ENCODE results near the gene CDK5RAP3. TPM values are rescaled to one million over a fixed set of nuclear protein-coding genes. Genes with fewer than 3 reads are reported as not detected.
"Not testable (repeated sequence)": the region's sequence is repeated elsewhere in the genome, so short reads cannot be mapped to it uniquely, and the experiment has no call there.

The CDK5RAP3 gene
- total RNA-seq, 3 donors from 2014 or later: 145 to 159 (median 156) TPM

DNA sequence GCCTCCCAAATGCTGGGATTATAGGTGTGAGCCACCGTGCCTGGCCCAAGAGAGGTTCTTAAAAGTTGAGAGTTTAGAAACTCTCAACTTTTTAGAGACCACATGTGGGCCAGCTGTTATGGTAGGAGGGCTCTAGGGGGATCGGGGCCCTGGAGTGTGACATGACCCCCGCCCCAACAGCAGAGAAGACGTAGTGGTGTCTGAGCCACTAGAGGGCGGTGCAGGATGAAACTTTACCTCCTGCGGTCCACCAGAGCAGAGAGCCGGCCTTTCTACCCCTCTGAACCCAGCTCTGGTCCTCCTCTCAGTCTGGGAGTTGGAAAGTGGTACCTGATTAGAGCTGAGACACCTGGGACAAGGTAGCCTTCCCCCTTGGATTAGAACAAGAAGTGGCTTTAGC, 7.4 kb downstream of the CDK5RAP3 start:
- ATAC-seq (peak; percentile 78 to 82), DNase-seq (peak; percentile 32)
- Mint-ChIP-seq H3K4me1 (ENCODE audit: low read depth) (peaks cover 9% of the 10 kb centered on the region), H3K27me3 (ENCODE audit: low read depth) (no peaks in the 10 kb centered on the region), H3K9me3 (no peaks in the 10 kb centered on the region), H3K36me3 (ENCODE audit: insufficient read depth) (peaks cover 30% of the 10 kb centered on the region), H3K4me3 (no peak overlapping the region)

DNA sequence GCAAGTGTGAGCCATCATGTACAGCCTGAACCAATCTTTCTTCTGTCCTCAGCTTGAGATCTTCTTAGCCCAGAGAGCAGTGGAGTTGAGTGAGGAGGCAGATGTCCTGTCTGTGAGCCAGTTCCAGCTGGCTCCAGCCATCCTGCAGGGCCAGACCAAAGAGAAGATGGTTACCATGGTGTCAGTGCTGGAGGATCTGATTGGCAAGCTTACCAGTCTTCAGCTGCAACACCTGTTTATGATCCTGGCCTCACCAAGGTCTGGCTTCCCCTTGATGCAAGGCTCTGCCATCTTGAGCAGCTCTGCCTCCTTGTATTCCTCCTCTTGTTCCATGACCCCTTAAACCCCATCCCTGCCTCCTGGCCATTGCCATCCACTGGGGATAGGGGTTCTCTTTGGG, 9.6 kb downstream of the CDK5RAP3 start:
- no peaks in the 10 kb centered on the region for H3K9me3 Mint-ChIP-seq
- DNase-seq (no peak), ATAC-seq (no peak)
- peaks cover 7% of the 10 kb centered on the region for H3K4me1 Mint-ChIP-seq (ENCODE audit: low read depth)
- H3K4me3 Mint-ChIP-seq: no peak overlapping the region
- peaks cover 33% of the 10 kb centered on the region for H3K36me3 Mint-ChIP-seq (ENCODE audit: insufficient read depth)
- no peaks in the 10 kb centered on the region for H3K27me3 Mint-ChIP-seq (ENCODE audit: low read depth)

- ATAC-seq (no peak), DNase-seq (no peak)
- Mint-ChIP-seq H3K4me1 (ENCODE audit: low read depth) (peaks cover 7% of the 10 kb centered on the region), H3K4me3 (no peak overlapping the region), H3K9me3 (no peaks in the 10 kb centered on the region), H3K36me3 (ENCODE audit: insufficient read depth) (peaks cover 29% of the 10 kb centered on the region), H3K27me3 (ENCODE audit: low read depth) (no peaks in the 10 kb centered on the region)
These were observed 10.5 kb downstream of the CDK5RAP3 start for GRCh38 chr17:47981462-47981861.

DNA sequence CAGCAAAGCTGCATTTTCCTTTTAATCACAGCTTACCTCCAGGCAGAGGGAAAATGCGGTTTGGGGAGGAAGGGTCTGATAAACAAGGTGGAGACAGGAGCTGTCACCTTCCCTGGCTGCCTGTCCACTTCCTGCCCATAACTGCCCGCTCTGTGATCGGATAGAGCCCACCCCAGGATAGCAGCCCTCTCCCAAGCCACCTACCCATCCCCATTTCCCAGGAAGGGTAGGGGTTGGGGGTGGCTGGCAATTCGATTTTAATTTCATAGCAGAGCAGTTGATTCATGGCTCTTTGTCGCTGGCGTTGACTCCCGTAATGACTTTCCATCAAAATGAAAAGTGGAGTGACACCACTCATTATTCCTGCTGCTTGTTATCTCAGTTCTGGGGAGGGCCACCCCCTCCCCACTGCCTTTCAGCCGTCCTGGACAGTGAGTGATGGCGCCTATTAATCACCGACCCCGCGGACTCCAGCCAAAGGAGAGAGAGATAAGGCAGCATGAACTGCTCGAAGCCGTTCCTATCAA, 11.2 kb downstream of the CDK5RAP3 start:
- Mint-ChIP-seq H3K4me1 (ENCODE audit: low read depth) (peaks cover 7% of the 10 kb centered on the region), H3K36me3 (ENCODE audit: insufficient read depth) (peaks cover 27% of the 10 kb centered on the region)
- no peak for DNase-seq

GRCh38 chr17:47982645-47983390, 11.9 kb downstream of the CDK5RAP3 start:
- Mint-ChIP-seq H3K36me3 (ENCODE audit: insufficient read depth) (peaks cover 24% of the 10 kb centered on the region), H3K4me3 (no peak overlapping the region), H3K27me3 (ENCODE audit: low read depth) (no peaks in the 10 kb centered on the region), H3K9me3 (no peaks in the 10 kb centered on the region), H3K4me1 (ENCODE audit: low read depth) (peaks cover 7% of the 10 kb centered on the region)
- no peak for DNase-seq
- ATAC-seq: no peak

More for the DNA sequence above, 11.2 kb downstream of the CDK5RAP3 start:
- H3K9me3 Mint-ChIP-seq: no peaks in the 10 kb centered on the region
- H3K27me3 Mint-ChIP-seq (ENCODE audit: low read depth): no peaks in the 10 kb centered on the region
- H3K4me3 Mint-ChIP-seq: no peak overlapping the region
- no peak for ATAC-seq

DNA sequence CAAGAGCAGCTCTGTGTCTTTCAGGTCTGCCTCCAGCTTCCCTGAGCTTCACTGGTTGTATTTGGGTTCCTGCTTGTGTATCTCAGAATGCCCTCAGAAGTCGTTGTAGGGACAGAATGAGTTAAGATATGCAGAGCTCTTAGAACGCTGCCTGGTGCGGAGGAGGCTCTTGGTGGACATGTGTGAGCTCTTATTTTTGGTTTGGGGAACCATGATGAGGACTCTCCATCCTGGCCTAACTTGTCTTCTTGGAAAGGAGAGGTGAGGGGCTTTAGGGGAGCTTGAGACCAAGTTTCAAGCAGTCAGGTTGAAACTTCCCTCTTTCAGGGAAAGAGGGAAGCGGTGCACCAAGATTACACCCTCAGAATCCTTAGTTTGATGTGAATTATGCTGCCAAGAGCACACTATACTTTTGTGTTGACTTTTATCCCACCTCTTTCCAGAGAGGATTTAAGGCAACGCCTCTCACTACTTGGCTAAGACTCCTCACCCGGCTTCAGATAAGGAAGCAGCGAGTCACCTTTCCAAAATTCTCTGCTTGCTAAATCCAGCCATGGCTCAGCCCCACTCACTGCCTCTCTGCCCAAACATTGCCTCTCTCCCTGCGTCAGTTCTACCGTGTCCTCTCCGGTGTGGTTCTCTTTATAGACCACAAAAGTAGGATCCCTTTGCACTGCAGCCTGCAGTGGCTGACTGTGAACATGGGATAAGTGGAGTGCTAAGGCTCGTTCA, 12.7 kb downstream of the CDK5RAP3 start:
- H3K9me3 Mint-ChIP-seq: no peaks in the 10 kb centered on the region
- H3K4me3 Mint-ChIP-seq: no peak overlapping the region
- peaks cover 7% of the 10 kb centered on the region for H3K4me1 Mint-ChIP-seq (ENCODE audit: low read depth)
- no peak for DNase-seq
- no peaks in the 10 kb centered on the region for H3K27me3 Mint-ChIP-seq (ENCODE audit: low read depth)
- H3K36me3 Mint-ChIP-seq (ENCODE audit: insufficient read depth): peaks cover 22% of the 10 kb centered on the region
- ATAC-seq: no peak

- no peak for ATAC-seq
- Mint-ChIP-seq H3K9me3 (no peaks in the 10 kb centered on the region), H3K36me3 (ENCODE audit: insufficient read depth) (peaks cover 8% of the 10 kb centered on the region), H3K27me3 (ENCODE audit: low read depth) (no peaks in the 10 kb centered on the region), H3K4me3 (no peak overlapping the region), H3K4me1 (ENCODE audit: low read depth) (peaks cover 4% of the 10 kb centered on the region)
- DNase-seq: no peak
These were observed 15.6 kb downstream of the CDK5RAP3 start for GRCh38 chr17:47986520-47986919.

DNA sequence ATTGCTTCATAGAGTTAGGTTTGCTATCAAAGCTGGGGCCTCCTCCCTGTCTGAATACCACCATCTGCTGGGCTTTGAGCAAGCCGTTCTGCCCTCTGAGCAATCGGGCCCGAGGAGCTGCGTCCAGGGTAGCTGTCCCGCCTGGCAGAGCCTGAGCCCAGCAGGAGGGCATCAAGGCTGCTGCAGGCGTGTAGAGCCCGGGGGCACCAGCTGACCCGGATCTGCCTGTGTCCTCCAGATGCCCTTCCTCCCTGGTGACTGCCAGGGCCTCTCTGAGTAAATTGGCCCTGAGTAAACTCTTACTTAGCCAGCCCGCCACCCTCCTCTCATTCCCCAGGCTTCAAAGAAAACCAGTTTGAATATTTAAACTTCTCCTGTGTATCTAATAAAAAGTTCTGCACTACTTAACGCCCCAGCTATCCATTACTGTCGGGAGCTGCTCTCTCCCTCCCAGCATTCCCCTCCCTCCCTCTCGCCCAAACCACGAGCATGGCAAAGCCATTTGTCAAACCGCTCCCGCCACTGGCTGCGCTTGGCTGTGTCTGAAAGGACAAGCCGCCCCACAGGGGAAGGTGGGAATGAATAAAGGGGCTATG, 16.4 kb downstream of the CDK5RAP3 start:
- Mint-ChIP-seq H3K4me3 (no peak overlapping the region), H3K9me3 (no peaks in the 10 kb centered on the region), H3K27me3 (ENCODE audit: low read depth) (no peaks in the 10 kb centered on the region), H3K4me1 (ENCODE audit: low read depth) (peaks cover under 1% of the 10 kb centered on the region), H3K36me3 (ENCODE audit: insufficient read depth) (peaks cover 8% of the 10 kb centered on the region)
- no peak for DNase-seq
- ATAC-seq: no peak

DNA sequence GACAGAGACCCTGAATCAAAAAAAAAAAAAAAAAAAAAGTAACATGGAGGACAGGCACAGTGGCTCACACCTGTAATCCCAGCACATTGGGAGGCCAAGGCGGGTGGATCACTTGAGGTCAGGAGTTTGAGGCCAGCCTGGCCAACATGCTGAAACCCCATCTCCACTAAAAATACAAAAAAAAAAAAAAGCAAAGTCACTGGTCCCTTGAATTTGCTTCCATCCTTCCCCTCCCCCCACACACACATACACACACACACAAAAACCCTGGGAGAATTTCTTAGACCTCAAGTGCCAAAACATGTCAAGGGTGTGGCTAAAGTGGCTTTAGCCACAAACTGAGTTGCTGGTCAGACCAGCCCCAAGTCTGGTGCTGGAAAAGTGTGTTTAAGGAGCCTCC, 17.5 kb downstream of the CDK5RAP3 start:
- not testable (repeated sequence) for H3K4me1 Mint-ChIP-seq (ENCODE audit: low read depth); H3K36me3 Mint-ChIP-seq (ENCODE audit: insufficient read depth); ATAC-seq; H3K9me3 Mint-ChIP-seq; H3K4me3 Mint-ChIP-seq; H3K27me3 Mint-ChIP-seq (ENCODE audit: low read depth); DNase-seq

DNA sequence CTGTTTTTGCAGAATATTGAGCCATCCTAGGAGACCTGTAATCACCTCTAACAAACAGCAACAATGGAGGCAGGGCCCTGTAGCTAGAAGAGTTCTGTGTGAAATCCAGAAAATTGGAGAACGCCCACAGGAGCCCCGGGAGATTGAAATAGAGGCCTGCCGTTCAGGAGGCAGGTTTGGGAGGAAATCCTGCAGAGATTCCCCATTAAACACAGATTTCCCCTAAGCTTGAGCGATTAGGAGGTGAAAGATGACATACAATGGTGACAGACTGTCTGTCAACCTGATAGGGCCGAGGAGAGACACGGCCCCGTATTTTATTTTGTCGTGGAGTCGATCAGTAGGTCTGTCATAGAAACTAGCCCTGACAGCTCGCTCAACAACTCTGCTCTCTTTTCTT, 18.2 kb downstream of the CDK5RAP3 start:
- ATAC-seq: no peak
- Mint-ChIP-seq H3K36me3 (ENCODE audit: insufficient read depth) (peaks cover 4% of the 10 kb centered on the region), H3K27me3 (ENCODE audit: low read depth) (peaks cover 4% of the 10 kb centered on the region), H3K4me1 (ENCODE audit: low read depth) (no peaks in the 10 kb centered on the region), H3K9me3 (no peaks in the 10 kb centered on the region), H3K4me3 (no peak overlapping the region)
- DNase-seq: no peak

DNA sequence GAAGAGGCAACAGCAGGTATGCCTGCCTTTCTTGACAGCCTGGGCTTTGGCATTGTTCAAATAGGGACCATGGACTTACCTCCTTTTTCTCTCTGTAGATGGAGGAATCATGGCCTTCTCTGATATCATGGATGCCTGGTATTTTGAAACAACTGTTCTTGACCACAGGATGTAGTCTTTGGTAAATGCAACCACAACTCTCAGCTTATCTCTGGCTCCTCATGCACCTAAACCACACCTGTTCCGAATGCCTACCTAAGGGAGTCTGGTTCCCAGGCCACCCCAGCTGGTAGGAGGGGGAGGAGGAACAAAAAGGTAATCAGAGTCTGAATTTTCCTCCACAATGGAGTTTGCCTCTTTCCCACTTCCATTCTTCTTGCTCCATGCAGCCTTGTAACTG, 18.8 kb downstream of the CDK5RAP3 start:
- Mint-ChIP-seq H3K4me1 (ENCODE audit: low read depth) (no peaks in the 10 kb centered on the region), H3K4me3 (no peak overlapping the region)

GRCh38 chr17:47990962-47991731, 20.2 kb downstream of the CDK5RAP3 start:
- Mint-ChIP-seq H3K36me3 (ENCODE audit: insufficient read depth) (no peaks in the 10 kb centered on the region), H3K27me3 (ENCODE audit: low read depth) (peaks cover 8% of the 10 kb centered on the region), H3K4me1 (ENCODE audit: low read depth) (no peaks in the 10 kb centered on the region), H3K9me3 (no peaks in the 10 kb centered on the region), H3K4me3 (no peak overlapping the region)
- no peak for ATAC-seq
- no peak for DNase-seq

More for the DNA sequence above, 18.8 kb downstream of the CDK5RAP3 start:
- ATAC-seq: no peak
- Mint-ChIP-seq H3K9me3 (no peaks in the 10 kb centered on the region), H3K36me3 (ENCODE audit: insufficient read depth) (peaks cover 4% of the 10 kb centered on the region), H3K27me3 (ENCODE audit: low read depth) (peaks cover 6% of the 10 kb centered on the region)
- no peak for DNase-seq

DNA sequence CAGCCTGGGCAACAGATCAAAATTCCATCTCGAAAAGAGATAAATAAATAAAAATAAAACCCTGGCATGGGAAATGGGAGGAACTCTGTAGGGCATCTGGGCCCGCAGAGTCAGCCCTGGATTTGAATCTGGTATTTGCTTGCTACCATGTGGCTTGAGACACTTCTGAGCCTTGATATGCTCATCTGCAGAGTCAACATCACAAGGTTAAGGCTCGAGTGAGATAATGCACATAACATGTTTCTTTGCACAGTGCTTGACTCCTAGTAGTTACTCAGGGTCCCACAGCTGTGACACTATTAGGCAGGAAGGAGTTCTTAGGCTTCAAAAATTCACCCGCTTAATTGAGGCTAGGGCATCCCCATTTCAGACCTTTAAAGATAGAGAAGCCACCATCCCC, 21.3 kb downstream of the CDK5RAP3 start:
- ATAC-seq (no peak), DNase-seq (no peak)
- H3K36me3 Mint-ChIP-seq (ENCODE audit: insufficient read depth): no peaks in the 10 kb centered on the region
- H3K9me3 Mint-ChIP-seq: no peaks in the 10 kb centered on the region
- H3K4me3 Mint-ChIP-seq: no peak overlapping the region
- H3K4me1 Mint-ChIP-seq (ENCODE audit: low read depth): no peaks in the 10 kb centered on the region
- H3K27me3 Mint-ChIP-seq (ENCODE audit: low read depth): peaks cover 12% of the 10 kb centered on the region

GRCh38 chr17:47993031-47993564, 22.2 kb downstream of the CDK5RAP3 start:
- Mint-ChIP-seq H3K9me3 (no peaks in the 10 kb centered on the region), H3K4me1 (ENCODE audit: low read depth) (no peaks in the 10 kb centered on the region), H3K4me3 (no peak overlapping the region), H3K27me3 (ENCODE audit: low read depth) (peaks cover 15% of the 10 kb centered on the region), H3K36me3 (ENCODE audit: insufficient read depth) (no peaks in the 10 kb centered on the region)
- no peak for DNase-seq
- ATAC-seq: no peak

All from activated T-cell treated with anti-CD3 and anti-CD28 coated beads, Interleukin-2, amount 50 U/mL, for 4 hours (primary cell).